MM.1S (cell line): ENCODE data around the gene FZR1.

Experiments used
- DNase-seq: peaks from one replicate; pipeline ENCODE4 v3.0.0-alpha.2; 2015
- H2AFZ ChIP-seq: fragments of 300-600 bp; sonication (generic); 2 replicates; pipeline ENCODE4 v1.6.0; 2016; ENCODE audit warnings: antibody characterized with exemption, low read length
- H3F3A ChIP-seq: fragments of 300-600 bp; sonication (generic); 2 replicates; pipeline ENCODE4 v1.6.1; 2016; ENCODE audit warnings: mild to moderate bottlenecking, antibody characterized with exemption, low read length, moderate library complexity, mixed read lengths; ENCODE audit not compliant: insufficient read depth
- H3K27ac ChIP-seq: fragments of 300-600 bp; sonication (generic); 2 replicates; pipeline ENCODE4 v1.5.1; 2016; ENCODE audit warnings: mild to moderate bottlenecking, low read length
- H3K27me3 ChIP-seq: fragments of 300-600 bp; sonication (generic); replicated peaks from 2 replicates; pipeline ENCODE4 v1.6.0; 2016; ENCODE audit warnings: low read length; ENCODE audit not compliant: insufficient read depth
- H3K36me3 ChIP-seq: fragments of 300-600 bp; sonication (generic); replicated peaks from 2 replicates; pipeline ENCODE4 v1.6.1; 2016; ENCODE audit warnings: mild to moderate bottlenecking, low read length, mixed read lengths; ENCODE audit not compliant: insufficient read depth
- H3K4me1 ChIP-seq: fragments of 300-600 bp; sonication (generic); 2 replicates; pipeline ENCODE4 v1.6.1; 2016; ENCODE audit warnings: low read length, mixed read lengths
- H3K4me2 ChIP-seq: fragments of 300-600 bp; sonication (generic); 2 replicates; pipeline ENCODE4 v1.6.0; 2016; ENCODE audit warnings: low read depth, low read length
- H3K4me3 ChIP-seq: fragments of 300-600 bp; sonication (generic); 2 replicates; pipeline ENCODE4 v1.5.1; 2016; ENCODE audit warnings: low read length, mixed read lengths
- H3K79me2 ChIP-seq: fragments of 300-600 bp; sonication (generic); 2 replicates; pipeline ENCODE4 v1.6.1; 2016; ENCODE audit warnings: mixed run types, low read length, mixed read lengths
- H3K9ac ChIP-seq: fragments of 300-600 bp; sonication (generic); 2 replicates; pipeline ENCODE4 v1.6.1; 2016; ENCODE audit warnings: low read length, mixed read lengths
- H3K9me2 ChIP-seq: fragments of 300-600 bp; sonication (generic); replicated peaks from 2 replicates; pipeline ENCODE4 v1.6.1; 2016; ENCODE audit warnings: mild to moderate bottlenecking, low read length, mixed read lengths; ENCODE audit not compliant: insufficient read depth
- H3K9me3 ChIP-seq: fragments of 300-600 bp; sonication (generic); replicated peaks from 2 replicates; pipeline ENCODE4 v1.6.1; 2016; ENCODE audit warnings: mild to moderate bottlenecking, low read length, mixed read lengths; ENCODE audit not compliant: insufficient read depth
- H4K20me1 ChIP-seq: fragments of 300-600 bp; sonication (generic); 2 replicates; pipeline ENCODE4 v1.6.1; 2016; ENCODE audit warnings: mild to moderate bottlenecking, low read length, moderate library complexity, mixed read lengths; ENCODE audit not compliant: insufficient read depth
- CTCF ChIP-seq: fragments of 300-600 bp; sonication (generic); IDR thresholded peaks from 2 replicates; pipeline ENCODE4 v1.5.1; 2016; ENCODE audit warnings: antibody characterized with exemption, low read length, mixed read lengths
- EZH2 ChIP-seq: fragments of 300-600 bp; sonication (generic); optimal IDR thresholded peaks from 2 replicates; pipeline ENCODE3; 2017; ENCODE audit warnings: low read depth, mild to moderate bottlenecking, antibody characterized with exemption, low read length, mixed read lengths
- EZH2phosphoT487 ChIP-seq: fragments of 300-600 bp; sonication (generic); IDR thresholded peaks from 2 replicates; pipeline ENCODE4 v1.6.1; 2018; ENCODE audit warnings: antibody characterized with exemption, low read length

The FZR1 gene

GRCh38 chr19:3585301-3586126 lies 79.4 kb downstream of the FZR1 start, which contains the start of gene GIPC3:
GIPC3 (plus strand) TSS chr19:3585478; CDS start chr19:3585598, 120 bp downstream.
- Histone ChIP-seq H3F3A (no peaks in the 10 kb centered on the region), H3K27ac (no peak within 1 kb of the TSS), H3K4me1 (no peaks in the 10 kb centered on the region), H2AFZ (no peak within 1 kb of the TSS), H3K4me3 (no peak within 1 kb of the TSS), H3K36me3 (no peaks in the 10 kb centered on the region), H3K9ac (no peak within 1 kb of the TSS), H3K9me3 (no peaks in the 10 kb centered on the region), H3K27me3 (peaks cover 61% of the 10 kb centered on the region), H3K9me2 (no peaks in the 10 kb centered on the region), H4K20me1 (no peaks in the 10 kb centered on the region), H3K4me2 (no peak within 1 kb of the TSS), H3K79me2 (no peaks in the 10 kb centered on the region)
- TF ChIP-seq CTCF (no peak), EZH2 (no peak), EZH2phosphoT487 (no peak)
- no peak for DNase-seq

- no peak overlapping the region for H3K4me3 ChIP-seq
- H3K4me1 ChIP-seq: no peaks in the 10 kb centered on the region
- H3K27me3 ChIP-seq: peaks cover 68% of the 10 kb centered on the region
- no peaks in the 10 kb centered on the region for H4K20me1 ChIP-seq
- H3K36me3 ChIP-seq: no peaks in the 10 kb centered on the region
- no peak overlapping the region for H3K9ac ChIP-seq
- no peaks in the 10 kb centered on the region for H3K9me3 ChIP-seq
- H3K9me2 ChIP-seq: no peaks in the 10 kb centered on the region
- no peaks in the 10 kb centered on the region for H3K79me2 ChIP-seq
- no peak overlapping the region for H3K4me2 ChIP-seq
- TF ChIP-seq CTCF (peak; percentile 56), EZH2 (no peak)
- H2AFZ ChIP-seq: no peak overlapping the region
- DNase-seq: no peak
- no peaks in the 10 kb centered on the region for H3F3A ChIP-seq
- no peak overlapping the region for H3K27ac ChIP-seq
These were observed 80.1 kb downstream of the FZR1 start for GRCh38 chr19:3586127-3586626.

GRCh38 chr19:3586707-3587346 lies 80.7 kb downstream of the FZR1 start:
- Histone ChIP-seq H3K79me2 (no peaks in the 10 kb centered on the region), H3K27me3 (peaks cover 74% of the 10 kb centered on the region), H3F3A (no peaks in the 10 kb centered on the region), H3K36me3 (no peaks in the 10 kb centered on the region), H3K4me2 (no peak overlapping the region), H4K20me1 (no peaks in the 10 kb centered on the region), H3K4me1 (no peaks in the 10 kb centered on the region), H3K4me3 (no peak overlapping the region), H3K9ac (no peak overlapping the region), H3K9me3 (no peaks in the 10 kb centered on the region), H3K27ac (no peak overlapping the region), H3K9me2 (no peaks in the 10 kb centered on the region), H2AFZ (no peak overlapping the region)
- no peak for DNase-seq
- TF ChIP-seq EZH2phosphoT487: no peak
